ENCODE measurements around the gene ERC2.
"Not testable (repeated sequence)": the region's sequence is repeated elsewhere in the genome, so short reads cannot be mapped to it uniquely, and the experiment has no call there.

Gene ERC2

GRCh38 chr3:56468184-56469106 lies at the start of gene ERC2:
TSS of gene ERC2 (minus strand) at chr3:56468467.
- DNase-seq, result peak in 51 of 56 donors; percentile 4 to 77 (median 44)

GRCh38 chr3:56502738-56503137 lies 34.5 kb upstream of the ERC2 start:
- no peak for DNase-seq

DNA sequence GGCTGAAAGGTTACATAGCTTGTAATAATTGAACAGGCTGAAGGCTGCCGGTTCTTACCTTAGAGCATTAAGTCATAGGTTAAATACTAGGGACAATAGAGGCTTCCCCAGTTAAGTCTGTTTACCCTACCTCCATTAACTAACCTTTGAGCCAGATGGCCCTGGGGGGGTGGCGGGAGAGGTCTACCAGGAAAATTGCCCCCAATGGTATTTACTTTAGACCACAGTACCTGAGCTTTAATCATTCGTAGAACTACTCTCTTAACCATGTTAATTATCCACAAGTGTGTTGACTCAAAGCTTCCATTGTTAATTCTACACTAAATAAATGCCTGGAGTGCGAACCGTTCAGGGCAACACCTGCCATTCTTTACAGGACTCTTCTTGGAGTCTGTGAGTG lies 28.1 kb upstream of the ERC2 start:
- DNase-seq, result not testable (repeated sequence)

DNA sequence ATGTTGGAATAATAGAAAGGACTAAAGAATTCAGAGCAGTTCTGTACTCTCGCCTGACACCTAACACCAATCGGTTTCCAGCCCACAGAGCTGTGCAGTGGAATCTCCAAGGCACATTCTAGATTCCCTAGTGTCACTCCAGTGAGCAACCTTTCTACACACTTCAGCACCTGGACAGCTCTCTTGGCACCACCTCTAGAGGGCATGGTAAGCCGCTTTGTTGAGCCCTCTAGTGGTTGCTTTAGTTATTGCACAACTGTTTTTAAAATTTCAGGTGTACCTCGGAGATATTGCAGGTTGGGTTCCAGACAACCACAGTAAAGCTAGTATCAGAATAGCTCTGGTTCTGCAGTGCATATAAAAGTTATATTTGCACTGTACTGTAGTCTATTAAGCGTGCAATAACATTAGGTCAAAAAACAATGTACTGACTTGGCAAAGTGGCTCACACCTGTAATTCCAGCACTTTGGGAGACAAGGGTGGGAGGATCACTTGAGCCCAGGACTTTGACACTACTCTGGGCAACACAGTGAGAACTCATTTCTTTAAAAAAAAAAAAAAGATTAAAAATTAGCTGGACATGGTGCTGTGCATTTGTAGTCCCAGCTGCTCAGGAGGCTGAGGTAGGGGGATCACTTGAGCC lies 26.5 kb upstream of the ERC2 start:
- peak in 44 of 56 donors; percentile 0 to 68 (median 12) for DNase-seq

- DNase-seq, result no peak
Observed at GRCh38 chr3:56491566-56491965, 23.3 kb upstream of the ERC2 start.

GRCh38 chr3:56488812-56489600 lies 20.7 kb upstream of the ERC2 start:
- no peak for DNase-seq

DNA sequence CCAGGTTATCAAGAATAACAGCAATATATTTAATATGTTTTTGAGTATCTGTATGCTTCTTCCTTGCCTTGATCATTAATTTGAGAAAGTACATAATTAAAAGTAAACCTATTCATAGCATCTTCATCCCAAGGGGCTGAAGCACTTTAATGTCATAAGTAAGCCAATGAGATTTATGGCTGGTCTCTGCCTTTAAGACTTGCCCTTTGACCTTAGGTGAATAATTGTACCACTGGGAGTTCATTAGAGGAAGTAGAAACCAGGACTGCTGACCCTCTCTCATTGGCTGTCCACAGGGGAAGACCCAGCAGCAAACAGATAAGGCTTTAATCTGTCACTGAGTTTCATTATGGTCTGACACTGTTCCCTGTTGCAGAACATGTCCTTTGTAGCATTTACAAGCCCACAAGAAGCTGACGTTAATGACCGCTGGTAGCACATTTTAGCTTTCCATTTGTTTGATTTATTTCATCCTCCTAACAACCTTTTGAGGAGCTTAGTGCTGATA lies 16.3 kb upstream of the ERC2 start:
- DNase-seq, result no peak

DNA sequence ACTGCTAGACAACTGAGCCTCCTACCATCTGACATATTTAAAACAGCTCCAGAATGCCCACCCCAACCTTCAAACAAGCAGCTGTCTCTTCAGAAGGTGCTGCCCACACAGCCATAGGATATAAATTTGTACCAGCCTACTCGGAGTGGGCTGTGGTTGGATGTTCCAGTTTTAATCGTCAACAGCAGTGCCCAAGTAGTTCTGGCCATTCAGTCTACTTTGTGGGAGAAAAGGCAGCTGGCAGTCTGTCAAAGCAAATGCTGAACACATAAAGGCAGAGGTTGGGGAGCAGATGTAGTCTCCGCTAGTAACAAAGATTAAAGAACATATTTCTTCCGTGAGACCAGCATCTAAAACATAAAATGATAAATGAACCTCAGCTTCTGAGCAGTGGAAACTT lies 15.9 kb upstream of the ERC2 start:
- DNase-seq, result no peak

DNA sequence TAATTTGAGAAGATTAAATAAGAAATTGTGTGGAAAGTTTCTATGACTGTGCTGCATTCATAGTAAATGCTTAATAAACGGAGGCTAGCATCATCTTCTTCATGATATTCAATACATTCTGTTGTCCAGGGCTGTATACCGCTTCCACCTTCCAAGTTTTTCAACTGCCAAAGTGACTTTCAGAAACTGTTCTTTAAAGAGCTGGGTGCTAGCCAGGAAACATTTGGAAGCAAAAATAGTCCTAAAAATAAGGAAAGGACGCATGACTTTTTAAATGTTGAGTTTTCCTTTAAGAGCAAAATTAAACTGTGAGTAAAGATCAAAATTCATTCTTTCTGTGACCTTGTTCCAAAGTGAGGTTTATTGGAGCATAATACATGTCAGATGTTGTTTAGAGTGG lies 9.4 kb upstream of the ERC2 start:
- DNase-seq, result no peak

GRCh38 chr3:56476771-56477170 lies 8.5 kb upstream of the ERC2 start:
- DNase-seq, result no peak

DNA sequence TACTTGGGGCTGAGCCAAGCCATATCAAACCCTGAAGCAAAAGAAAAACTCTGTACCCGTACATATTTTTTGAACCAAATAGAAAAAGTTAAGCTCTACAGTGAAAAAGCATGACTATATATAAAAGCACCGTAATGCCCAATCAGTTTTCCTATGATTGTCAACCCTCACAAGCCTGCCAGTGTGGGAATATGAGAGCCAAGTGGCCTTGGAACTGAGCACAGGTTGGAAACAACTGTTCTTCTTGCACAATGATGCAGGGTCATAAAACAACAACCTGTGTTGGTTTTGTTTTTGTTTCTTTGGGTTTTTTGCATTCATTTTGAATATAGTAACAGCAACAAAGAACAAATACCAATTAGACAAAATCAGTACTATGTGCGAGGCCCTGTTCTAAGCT lies 3.5 kb upstream of the ERC2 start:
- no peak for DNase-seq

DNA sequence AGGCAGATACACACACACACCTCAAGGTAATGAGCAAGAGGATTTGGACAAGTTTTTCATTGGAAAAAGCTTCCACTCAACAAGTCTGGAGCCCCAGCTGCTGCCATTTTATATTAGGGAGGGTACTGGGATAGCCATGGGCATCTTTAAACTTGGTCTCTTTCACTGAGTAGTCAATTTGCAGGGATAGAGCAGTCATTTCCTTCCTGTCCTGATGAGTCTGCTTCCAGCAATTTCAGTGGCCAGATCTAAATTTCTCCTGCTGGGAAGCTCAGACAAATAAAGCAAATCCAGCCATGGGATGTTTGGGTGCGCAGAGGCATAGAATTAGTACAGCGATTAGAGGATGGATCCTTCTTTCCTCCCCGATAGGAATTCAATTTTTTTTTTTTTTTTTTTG lies 874 bp upstream of the ERC2 start:
- DNase-seq, result no peak

GRCh38 chr3:56467801-56468183 lies 475 bp downstream of the ERC2 start:
- peak in 8 of 56 donors; percentile 7 to 48 (median 28) for DNase-seq

DNA sequence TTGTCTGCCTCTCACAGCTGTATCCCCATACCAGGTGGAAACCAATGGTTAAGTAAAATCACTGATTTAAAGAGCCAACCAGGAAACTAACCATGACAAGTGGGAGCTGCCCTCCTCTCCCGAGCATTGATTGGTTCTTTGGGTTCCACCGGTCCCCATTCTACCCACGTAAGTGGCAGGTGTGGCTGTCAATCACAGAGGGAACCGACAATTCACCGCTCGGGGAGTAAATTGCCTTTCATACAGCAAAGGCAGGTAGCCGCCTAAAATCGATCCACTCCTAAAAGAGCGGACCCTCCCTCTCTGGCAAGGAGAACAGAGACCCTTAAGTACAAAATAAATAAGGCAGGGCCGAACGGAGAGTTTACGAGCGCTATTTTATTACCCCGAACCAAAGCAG lies 1.2 kb downstream of the ERC2 start:
- peak; percentile 6 to 93 (median 70) for DNase-seq

DNA sequence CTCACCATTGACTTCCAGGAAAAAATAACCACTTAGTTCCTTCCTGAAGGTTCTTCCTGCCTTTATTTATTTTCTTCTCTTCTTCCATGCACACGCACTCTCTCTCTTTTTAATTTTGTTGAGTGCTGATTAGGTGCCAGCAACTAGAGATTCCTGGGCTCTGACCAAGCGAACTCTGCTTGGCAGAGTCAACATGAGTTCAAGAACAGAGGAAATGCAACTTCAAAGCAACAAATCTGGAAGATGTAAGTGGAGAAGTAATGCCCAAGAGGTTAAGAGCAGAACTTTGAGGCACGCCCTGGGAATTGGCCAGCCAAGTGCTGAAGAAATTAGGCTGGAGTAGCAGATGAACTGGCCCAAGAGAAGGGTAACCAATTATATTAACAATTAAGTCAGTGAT lies 8.5 kb downstream of the ERC2 start:
- no peak for DNase-seq

- no peak for DNase-seq
Observed at GRCh38 chr3:56459104-56459496, 9.2 kb downstream of the ERC2 start.

GRCh38 chr3:56458496-56459103 lies 9.7 kb downstream of the ERC2 start:
- DNase-seq, result no peak

DNA sequence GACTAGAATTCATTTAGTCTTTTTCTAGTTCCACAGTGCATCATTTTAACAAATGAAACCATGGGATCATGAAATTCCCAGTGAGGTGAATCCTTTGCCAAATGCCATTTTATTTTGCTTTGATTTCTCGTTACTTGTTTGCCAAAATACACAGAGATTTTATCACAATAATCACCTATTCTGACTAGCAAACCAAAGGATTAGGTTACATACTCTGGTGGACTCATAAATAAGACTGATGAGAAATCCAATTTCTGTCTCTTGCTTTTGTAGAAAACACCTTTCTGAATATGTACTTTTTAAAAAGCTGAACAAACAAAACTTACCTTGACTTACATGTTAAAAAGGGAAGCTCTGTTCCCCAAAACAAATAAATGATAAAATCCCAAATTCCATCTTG lies 12.2 kb downstream of the ERC2 start:
- DNase-seq, result no peak

- no peak for DNase-seq
Observed at GRCh38 chr3:56453011-56453410, 15.3 kb downstream of the ERC2 start.

GRCh38 chr3:56452085-56452484 lies 16.2 kb downstream of the ERC2 start:
- DNase-seq, result no peak

DNA sequence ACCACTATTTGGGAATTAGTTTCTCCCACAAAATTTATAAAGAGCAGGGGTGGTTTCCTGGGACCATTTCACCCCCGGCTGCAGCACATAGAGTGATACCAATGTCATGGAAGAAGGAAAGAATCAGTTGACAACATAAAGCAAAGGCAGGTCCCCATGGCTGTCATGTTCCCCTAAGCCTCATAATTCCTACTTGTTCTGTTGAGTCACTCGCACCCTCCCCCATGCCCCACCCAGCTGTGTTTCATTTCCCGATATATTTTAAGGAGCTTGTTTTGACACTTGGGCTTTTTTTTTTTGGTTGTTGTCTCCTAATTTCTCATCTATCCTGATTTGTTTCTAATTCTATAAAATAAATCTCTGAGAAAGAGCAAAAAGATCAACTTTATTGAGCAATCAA lies 24.9 kb downstream of the ERC2 start:
- DNase-seq, result peak in 17 of 56 donors; percentile 6 to 64 (median 18)
